ENCODE data around the gene MCM9. TPM values are rescaled to one million over a fixed set of nuclear protein-coding genes. Genes with fewer than 3 reads are reported as not detected.

Gene MCM9
- total RNA-seq, 1 experiment from 2014 or later, result 14.9 TPM

- ChIA-PET CTCF (no interaction called here), POLR2A (no interaction called here)
- no peak for ATAC-seq
- Mint-ChIP-seq H3K4me1 (peaks cover 25% of the 10 kb centered on the region), H3K9me3 (no peaks in the 10 kb centered on the region), H3K4me3 (no peak overlapping the region), H3K27me3 (ENCODE audit: low read depth) (no peaks in the 10 kb centered on the region; the same call in 1 of the 2 replicates), H3K36me3 (no peaks in the 10 kb centered on the region), H3K27ac (no peak overlapping the region)
- no peak for DNase-seq (ENCODE audit: low spot score)
- TF ChIP-seq ZNF263 (CRISPR knock-in tag; IDR thresholded peaks at IDR 0.05; ENCODE audit: low read depth) (no peak), IRF2 (CRISPR knock-in tag; IDR thresholded peaks at IDR 0.05; ENCODE audit: borderline replicate concordance, low read depth) (no peak), ELF4 (CRISPR knock-in tag; IDR thresholded peaks at IDR 0.05; ENCODE audit: low read depth) (no peak), IRF1 (CRISPR knock-in tag; IDR thresholded peaks at IDR 0.05) (no peak), ZNF396 (CRISPR knock-in tag; IDR thresholded peaks at IDR 0.05; ENCODE audit: borderline replicate concordance) (no peak), ZNF281 (CRISPR knock-in tag; IDR thresholded peaks at IDR 0.05) (no peak), E2F5 (CRISPR knock-in tag; IDR thresholded peaks at IDR 0.05) (no peak), STAT6 (CRISPR knock-in tag; conservative IDR thresholded peaks at IDR 0.05; ENCODE audit: low read depth) (no peak), USF2 (CRISPR knock-in tag; IDR thresholded peaks at IDR 0.05) (no peak), NR2C2 (CRISPR knock-in tag; IDR thresholded peaks at IDR 0.05) (no peak), ZNF317 (CRISPR knock-in tag; IDR thresholded peaks at IDR 0.05; ENCODE audit: borderline replicate concordance, low read depth) (no peak), FOXJ3 (CRISPR knock-in tag; IDR thresholded peaks at IDR 0.05; ENCODE audit: borderline replicate concordance) (no peak), OVOL2 (CRISPR knock-in tag; IDR thresholded peaks at IDR 0.05; ENCODE audit: borderline replicate concordance) (no peak), ZNF671 (CRISPR knock-in tag; IDR thresholded peaks at IDR 0.05) (no peak), KAT7 (CRISPR knock-in tag; IDR thresholded peaks at IDR 0.05; ENCODE audit: borderline replicate concordance) (no peak), NR1H2 (CRISPR knock-in tag; IDR thresholded peaks at IDR 0.05) (no peak)
Measured at GRCh38 chr6:118771253-118771652, 163.7 kb downstream of the MCM9 start.

- no peak overlapping the region for H3K27ac Mint-ChIP-seq
- H3K4me1 Mint-ChIP-seq, result peaks cover 25% of the 10 kb centered on the region
Measured at GRCh38 chr6:118770835-118771234, 164.1 kb downstream of the MCM9 start.

More at GRCh38 chr6:118770835-118771234, 164.1 kb downstream of the MCM9 start:
- Mint-ChIP-seq H3K36me3 (no peaks in the 10 kb centered on the region), H3K4me3 (no peak overlapping the region), H3K27me3 (ENCODE audit: low read depth) (no peaks in the 10 kb centered on the region; the same call in 1 of the 2 replicates), H3K9me3 (no peaks in the 10 kb centered on the region)
- DNase-seq (ENCODE audit: low spot score), result no peak
- TF ChIP-seq TP53 (CRISPR knock-in tag; IDR thresholded peaks at IDR 0.05) (no peak), ZNF396 (CRISPR knock-in tag; IDR thresholded peaks at IDR 0.05; ENCODE audit: borderline replicate concordance) (no peak), NR3C1 (CRISPR knock-in tag; conservative IDR thresholded peaks at IDR 0.05; ENCODE audit: low read depth) (no peak), ZNF121 (CRISPR knock-in tag; IDR thresholded peaks at IDR 0.05) (no peak), USF2 (CRISPR knock-in tag; IDR thresholded peaks at IDR 0.05) (no peak), FOXP1 (CRISPR knock-in tag; IDR thresholded peaks at IDR 0.05; ENCODE audit: borderline replicate concordance) (no peak), ATF3 (CRISPR knock-in tag; conservative IDR thresholded peaks at IDR 0.05) (no peak), GRHL2 (CRISPR knock-in tag; IDR thresholded peaks at IDR 0.05; ENCODE audit: insufficient replicate concordance, severe bottlenecking) (no peak)
- CTCF ChIA-PET, result no interaction called here
- POLR2A ChIA-PET, result no interaction called here
- ATAC-seq, result no peak

Data from WTC11 (cell line).